ENCODE results near the gene FRYL. TPM values are rescaled to one million over a fixed set of nuclear protein-coding genes. Genes with fewer than 3 reads are reported as not detected.

FRYL gene
- total and polyA plus RNA-seq, 2 experiments from 2014 or later = 20.6 to 33.0 TPM

DNA sequence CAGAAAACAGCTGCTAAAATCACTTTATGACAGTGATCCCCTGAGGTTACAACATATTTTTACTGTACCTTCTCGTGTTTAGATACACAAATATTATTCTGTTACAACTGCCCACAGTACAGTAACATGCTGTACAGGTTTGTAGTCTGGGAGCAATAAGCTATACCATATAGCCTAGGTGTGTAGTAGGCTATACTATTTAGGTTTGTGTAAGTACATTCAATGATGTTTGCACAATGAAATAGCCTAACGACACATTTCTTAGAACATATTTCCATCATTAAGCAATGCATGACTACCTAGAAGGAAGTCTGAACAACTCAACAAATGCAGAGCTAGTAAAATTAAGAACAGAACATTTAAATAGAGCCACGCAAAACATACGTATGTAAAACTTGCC is 177.3 kb downstream of the FRYL start:
- Histone ChIP-seq H3K27me3 (no peaks in the 10 kb centered on the region), H3K4me1 (ENCODE audit: low read depth) (peaks cover 31% of the 10 kb centered on the region), H3K36me3 (peaks cover 9% of the 10 kb centered on the region), H3K27ac (no peak overlapping the region), H3K9me3 (ENCODE audit: low read depth) (no peaks in the 10 kb centered on the region), H3K4me3 (no peak overlapping the region)
- TF ChIP-seq, protein P1, sequence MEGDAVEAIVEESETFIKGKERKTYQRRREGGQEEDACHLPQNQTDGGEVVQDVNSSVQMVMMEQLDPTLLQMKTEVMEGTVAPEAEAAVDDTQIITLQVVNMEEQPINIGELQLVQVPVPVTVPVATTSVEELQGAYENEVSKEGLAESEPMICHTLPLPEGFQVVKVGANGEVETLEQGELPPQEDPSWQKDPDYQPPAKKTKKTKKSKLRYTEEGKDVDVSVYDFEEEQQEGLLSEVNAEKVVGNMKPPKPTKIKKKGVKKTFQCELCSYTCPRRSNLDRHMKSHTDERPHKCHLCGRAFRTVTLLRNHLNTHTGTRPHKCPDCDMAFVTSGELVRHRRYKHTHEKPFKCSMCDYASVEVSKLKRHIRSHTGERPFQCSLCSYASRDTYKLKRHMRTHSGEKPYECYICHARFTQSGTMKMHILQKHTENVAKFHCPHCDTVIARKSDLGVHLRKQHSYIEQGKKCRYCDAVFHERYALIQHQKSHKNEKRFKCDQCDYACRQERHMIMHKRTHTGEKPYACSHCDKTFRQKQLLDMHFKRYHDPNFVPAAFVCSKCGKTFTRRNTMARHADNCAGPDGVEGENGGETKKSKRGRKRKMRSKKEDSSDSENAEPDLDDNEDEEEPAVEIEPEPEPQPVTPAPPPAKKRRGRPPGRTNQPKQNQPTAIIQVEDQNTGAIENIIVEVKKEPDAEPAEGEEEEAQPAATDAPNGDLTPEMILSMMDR (IDR thresholded peaks at IDR 0.05; ENCODE audit: low read depth, low read length) = no peak
- no peak for DNase-seq (ENCODE audit: low read depth in 1 of 2, low spot score in 1 of 2)

DNA sequence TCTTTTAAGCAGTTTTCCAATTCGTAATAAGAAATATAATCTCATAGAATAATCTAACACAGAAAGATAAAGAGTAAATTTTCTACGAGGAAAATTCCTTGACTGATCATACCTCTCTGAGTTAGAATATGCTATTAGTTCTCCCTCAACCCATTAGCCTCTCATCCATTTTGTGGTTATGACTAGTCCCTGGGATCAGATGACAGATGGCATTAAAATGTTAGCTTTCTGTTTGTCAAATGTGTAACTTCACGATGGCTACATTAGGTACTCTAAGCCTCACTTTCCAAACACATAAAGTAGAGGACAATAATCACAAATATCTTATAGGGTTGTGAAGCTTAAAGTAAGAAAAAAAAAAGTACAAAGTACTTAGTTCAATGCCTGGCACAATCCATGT is 177.9 kb downstream of the FRYL start:
- H3K27ac ChIP-seq = no peak overlapping the region
- peaks cover 31% of the 10 kb centered on the region for H3K4me1 ChIP-seq (ENCODE audit: low read depth)
- TF ChIP-seq, protein P1 (IDR thresholded peaks at IDR 0.05; ENCODE audit: low read depth, low read length) = no peak
- peaks cover 12% of the 10 kb centered on the region for H3K36me3 ChIP-seq
- no peak overlapping the region for H3K4me3 ChIP-seq
- DNase-seq (ENCODE audit: low read depth in 1 of 2, low spot score in 1 of 2) = no peak
- H3K27me3 ChIP-seq = no peaks in the 10 kb centered on the region
- H3K9me3 ChIP-seq (ENCODE audit: low read depth) = no peaks in the 10 kb centered on the region

DNA sequence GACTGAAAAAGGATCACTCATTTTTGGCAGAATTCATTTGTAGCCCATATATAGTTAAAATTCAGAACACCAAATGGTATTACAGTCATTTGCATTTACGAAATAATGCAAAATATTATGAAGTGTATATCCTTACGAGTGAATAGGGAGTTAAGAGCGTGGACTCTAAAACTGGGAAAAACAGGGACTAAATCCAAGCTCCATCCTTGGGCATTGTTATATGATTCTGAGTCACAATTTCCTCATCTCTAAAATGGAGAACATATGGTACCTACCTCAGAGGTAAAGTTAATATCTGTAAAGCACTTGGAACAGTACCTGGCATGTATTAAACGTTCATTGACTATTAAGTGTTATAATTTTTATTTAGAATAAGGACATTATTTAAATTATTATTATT is 183.7 kb downstream of the FRYL start:
- DNase-seq (ENCODE audit: low read depth in 1 of 2, low spot score in 1 of 2) = no peak
- Histone ChIP-seq H3K27me3 (no peaks in the 10 kb centered on the region), H3K4me3 (no peak overlapping the region), H3K9me3 (ENCODE audit: low read depth) (no peaks in the 10 kb centered on the region), H3K27ac (no peak overlapping the region), H3K36me3 (peaks cover 12% of the 10 kb centered on the region), H3K4me1 (ENCODE audit: low read depth) (peaks cover 41% of the 10 kb centered on the region)
- TF ChIP-seq, protein P1 (IDR thresholded peaks at IDR 0.05; ENCODE audit: low read depth, low read length) = no peak

DNA sequence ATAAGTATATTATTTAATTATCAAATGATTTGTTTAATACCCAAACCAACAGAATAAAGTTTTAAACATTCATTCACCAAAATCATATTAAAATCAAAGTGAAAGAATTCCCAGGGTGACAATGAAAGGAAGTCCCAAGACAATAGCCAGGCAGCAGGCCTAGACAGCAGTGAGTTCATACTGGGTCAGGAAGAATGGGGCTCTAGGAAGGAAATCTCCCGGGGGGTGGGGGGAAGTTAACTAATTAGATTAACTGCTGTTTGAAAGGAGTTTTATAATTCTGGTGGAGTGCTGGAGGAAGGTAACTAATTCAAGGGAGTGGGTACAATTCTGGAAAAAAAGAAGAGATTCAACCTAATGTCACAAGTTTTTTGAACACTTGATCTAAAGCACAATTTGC is 185.9 kb downstream of the FRYL start:
- DNase-seq (ENCODE audit: low read depth in 1 of 2, low spot score in 1 of 2) = peak in 1 of 2 donors; percentile 34
- Histone ChIP-seq H3K27ac (peak overlapping the region; percentile 25), H3K4me3 (no peak overlapping the region), H3K4me1 (ENCODE audit: low read depth) (peaks cover 35% of the 10 kb centered on the region), H3K27me3 (no peaks in the 10 kb centered on the region), H3K36me3 (peaks cover 12% of the 10 kb centered on the region), H3K9me3 (ENCODE audit: low read depth) (no peaks in the 10 kb centered on the region)
- TF ChIP-seq, protein P1 (IDR thresholded peaks at IDR 0.05; ENCODE audit: low read depth, low read length) = no peak

DNA sequence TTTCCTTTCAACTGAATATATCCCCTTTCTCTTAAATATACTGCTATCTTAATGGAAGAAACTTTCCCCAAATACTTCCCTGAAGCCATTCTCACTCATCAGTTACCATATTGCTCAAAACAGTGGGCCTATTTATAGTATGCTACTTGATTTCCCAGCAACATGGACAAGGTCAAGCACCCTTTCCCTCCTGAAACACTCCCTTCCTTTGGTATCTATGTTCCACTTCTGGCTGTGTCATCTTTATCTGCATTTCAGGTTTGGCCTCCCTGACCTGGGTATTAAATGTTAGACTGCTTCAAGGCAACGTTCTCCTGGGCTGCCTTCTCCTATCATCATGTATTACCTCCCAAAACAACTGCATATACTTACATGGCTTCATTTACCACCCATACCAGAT is 188.7 kb downstream of the FRYL start:
- H3K4me3 ChIP-seq = no peak overlapping the region
- H3K36me3 ChIP-seq = peaks cover 4% of the 10 kb centered on the region
- peak in 1 of 2 donors; percentile 44 for DNase-seq (ENCODE audit: low read depth in 1 of 2, low spot score in 1 of 2)
- H3K4me1 ChIP-seq (ENCODE audit: low read depth) = peaks cover 35% of the 10 kb centered on the region
- H3K9me3 ChIP-seq (ENCODE audit: low read depth) = no peaks in the 10 kb centered on the region
- peak overlapping the region; percentile 66 for H3K27ac ChIP-seq
- TF ChIP-seq, protein P1 (IDR thresholded peaks at IDR 0.05; ENCODE audit: low read depth, low read length) = no peak
- H3K27me3 ChIP-seq = no peaks in the 10 kb centered on the region

DNA sequence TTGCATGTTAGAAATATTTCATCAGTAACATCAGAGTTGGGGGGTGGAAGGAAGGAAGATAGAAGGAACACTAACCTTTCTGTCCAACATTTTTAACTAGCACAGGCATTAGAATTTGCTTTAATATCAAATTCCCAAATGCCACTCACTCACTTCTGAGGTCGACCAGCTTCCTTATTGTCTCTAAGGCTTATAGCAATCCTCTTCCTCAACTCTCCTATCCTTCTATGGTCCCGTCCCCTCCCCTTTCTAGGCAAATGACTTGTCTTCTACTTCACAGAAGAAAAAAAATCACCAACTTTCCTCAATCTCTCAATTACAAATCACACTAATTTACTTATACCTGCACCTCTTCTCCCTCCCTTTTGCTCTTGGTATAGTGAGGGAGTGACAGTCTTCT is 189.2 kb downstream of the FRYL start:
- TF ChIP-seq, protein P1 (IDR thresholded peaks at IDR 0.05; ENCODE audit: low read depth, low read length) = no peak
- peak overlapping the region; percentile 66 for H3K27ac ChIP-seq
- peaks cover 35% of the 10 kb centered on the region for H3K4me1 ChIP-seq (ENCODE audit: low read depth)
- peaks cover 9% of the 10 kb centered on the region for H3K36me3 ChIP-seq
- H3K9me3 ChIP-seq (ENCODE audit: low read depth) = no peaks in the 10 kb centered on the region
- H3K4me3 ChIP-seq = no peak overlapping the region
- DNase-seq (ENCODE audit: low read depth in 1 of 2, low spot score in 1 of 2) = no peak
- H3K27me3 ChIP-seq = no peaks in the 10 kb centered on the region
